ENCODE results near the gene ARMC10. TPM values are rescaled to one million over a fixed set of nuclear protein-coding genes. Genes with fewer than 3 reads are reported as not detected.
"Not testable (repeated sequence)": the region's sequence is repeated elsewhere in the genome, so short reads cannot be mapped to it uniquely, and the experiment has no call there.

Gene ARMC10
- total RNA-seq, 4 donors from 2014 or later = 28.7 to 44.0 (median 33.9) TPM

GRCh38 chr7:103079836-103080235 is 4.9 kb downstream of the ARMC10 start:
- TF ChIP-seq CTCF (IDR thresholded peaks at IDR 0.05) = no peak
- no peak for ATAC-seq (ENCODE audit: low FRiP score)
- no peak for DNase-seq (ENCODE audit: low spot score)

GRCh38 chr7:103080923-103081322 is 6.0 kb downstream of the ARMC10 start:
- ATAC-seq (ENCODE audit: low FRiP score) (no peak), DNase-seq (ENCODE audit: low spot score) (no peak)
- no peak for TF ChIP-seq CTCF (IDR thresholded peaks at IDR 0.05)

- no peak for TF ChIP-seq CTCF (IDR thresholded peaks at IDR 0.05)
- ATAC-seq (ENCODE audit: low FRiP score) (no peak), DNase-seq (ENCODE audit: low spot score) (no peak)
These were observed 7.6 kb downstream of the ARMC10 start for GRCh38 chr7:103082497-103082896.

GRCh38 chr7:103083210-103083609 is 8.3 kb downstream of the ARMC10 start:
- DNase-seq (ENCODE audit: low spot score) (no peak), ATAC-seq (ENCODE audit: low FRiP score) (no peak)
- TF ChIP-seq CTCF (IDR thresholded peaks at IDR 0.05) = no peak

- ATAC-seq (ENCODE audit: low FRiP score); DNase-seq (ENCODE audit: low spot score): not testable (repeated sequence)
These were observed 17.4 kb downstream of the ARMC10 start for GRCh38 chr7:103092321-103092720.

GRCh38 chr7:103093429-103093828 is 18.5 kb downstream of the ARMC10 start:
- no peak for TF ChIP-seq CTCF (IDR thresholded peaks at IDR 0.05)
- no peak for ATAC-seq (ENCODE audit: low FRiP score)
- no peak for DNase-seq (ENCODE audit: low spot score)

- no peak for ATAC-seq (ENCODE audit: low FRiP score)
- TF ChIP-seq CTCF (IDR thresholded peaks at IDR 0.05) = no peak
These were observed 19.2 kb downstream of the ARMC10 start for GRCh38 chr7:103094102-103094501.

GRCh38 chr7:103095558-103095957 is 20.6 kb downstream of the ARMC10 start:
- not testable (repeated sequence) for DNase-seq (ENCODE audit: low spot score); ATAC-seq (ENCODE audit: low FRiP score)

More at GRCh38 chr7:103094102-103094501, 19.2 kb downstream of the ARMC10 start:
- no peak for DNase-seq (ENCODE audit: low spot score)
